Subcutaneous adipose tissue (tissue), 4 donors: ENCODE data around the gene PLA2G2F. TPM values are rescaled to one million over a fixed set of nuclear protein-coding genes. Genes with fewer than 3 reads are reported as not detected.

Experiments
- CTCF ChIP-seq: fragments of 450-650 bp; IDR thresholded peaks from one replicate; pipeline ENCODE4 v1.5.1; 2016; ENCODE audit warnings: low read depth, mild to moderate bottlenecking, control low read depth, antibody characterized with exemption, moderate library complexity
- total RNA-seq, 4 donors: library from RNA; depleted of rRNA; stranded (reverse); fragments of >200 nt; gene quantifications; one replicate each; pipeline ENCODE4 v1.1.0, GENCODE V29; 2016

The PLA2G2F gene
- total RNA-seq, 4 donors from 2014 or later: not detected

GRCh38 chr1:20096840-20097447 lies 42.2 kb upstream of the PLA2G2F start:
- no peak for TF ChIP-seq CTCF

DNA sequence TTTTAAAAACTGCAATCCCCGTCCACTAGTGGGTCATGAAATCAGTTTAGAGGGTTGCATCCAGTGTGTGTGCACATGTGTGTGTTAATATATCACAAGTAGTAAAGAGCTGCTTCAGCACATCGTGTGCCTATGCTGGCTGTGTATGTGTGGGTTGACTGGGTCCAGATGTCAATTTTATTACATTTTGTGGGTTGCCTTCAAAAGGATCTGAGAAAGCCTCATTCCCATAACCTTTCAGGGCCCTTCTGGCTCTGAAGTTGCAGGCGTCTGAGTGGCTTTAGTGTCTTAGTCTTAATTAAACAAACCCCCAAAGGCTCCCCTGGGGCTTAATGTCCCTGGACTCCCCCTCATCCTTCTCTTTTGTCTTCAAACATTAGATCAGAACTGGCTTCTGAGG lies 39.6 kb upstream of the PLA2G2F start:
- no peak for TF ChIP-seq CTCF

- no peak for TF ChIP-seq CTCF
Observed at GRCh38 chr1:20100632-20101355, 38.3 kb upstream of the PLA2G2F start.

DNA sequence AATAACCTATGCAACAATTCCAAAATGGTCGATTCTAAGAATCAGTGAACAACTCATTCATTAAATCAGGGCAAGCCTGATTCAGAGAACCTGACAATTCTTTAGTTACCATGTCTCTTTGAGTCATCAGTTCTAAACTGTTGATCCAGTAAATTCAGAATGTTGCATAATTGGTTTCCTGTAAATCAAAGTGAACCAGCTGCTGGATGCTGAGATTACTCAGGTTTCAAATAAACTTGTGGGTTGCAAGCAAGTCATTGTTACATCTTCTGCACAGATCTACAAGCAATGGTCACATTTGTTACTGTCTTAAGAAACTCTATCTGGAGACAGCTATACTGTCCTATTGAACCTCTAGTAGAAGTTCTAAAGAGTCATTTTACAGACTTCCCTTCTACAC lies 36.2 kb upstream of the PLA2G2F start:
- no peak for TF ChIP-seq CTCF

GRCh38 chr1:20105856-20106255 lies 33.3 kb upstream of the PLA2G2F start:
- no peak for TF ChIP-seq CTCF

DNA sequence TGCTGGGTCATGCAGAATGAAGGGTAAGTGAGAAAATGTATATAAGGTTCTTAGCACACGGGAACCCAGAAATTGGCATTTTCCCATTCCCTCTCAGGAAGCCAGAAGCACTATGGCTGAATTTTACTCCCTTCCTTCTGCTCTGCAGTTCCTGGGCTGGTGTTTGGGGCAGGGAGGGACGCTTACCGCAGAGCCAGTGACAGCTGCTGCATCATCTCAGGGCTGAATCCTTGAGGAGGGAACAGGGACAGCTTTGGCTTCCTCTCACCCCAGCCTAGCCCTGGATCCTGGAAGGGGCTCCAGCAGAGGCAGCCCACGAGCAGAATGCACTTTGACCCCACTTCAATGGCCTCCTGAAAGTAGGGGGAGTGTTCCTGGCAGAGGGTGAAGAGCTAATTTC lies 31.8 kb upstream of the PLA2G2F start:
- no peak for TF ChIP-seq CTCF

DNA sequence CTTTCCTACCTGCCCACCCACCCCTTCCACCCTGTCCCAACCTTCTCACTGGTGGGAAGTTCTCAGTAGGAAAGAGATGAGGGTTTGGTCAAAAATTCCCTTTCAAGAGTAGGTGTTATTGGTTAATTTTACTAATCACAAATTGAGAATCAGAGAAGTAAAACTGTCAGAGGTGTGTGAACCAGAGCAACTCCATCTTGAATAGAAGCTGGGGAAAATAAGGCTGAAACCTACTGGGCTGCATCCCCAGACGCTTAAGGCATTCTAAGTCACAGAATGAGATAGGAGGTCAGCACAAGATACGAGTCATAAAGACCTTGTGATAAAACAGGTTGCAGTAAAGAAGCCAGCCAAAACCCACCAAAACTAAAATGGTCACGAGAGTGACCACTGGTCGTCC lies 31.3 kb upstream of the PLA2G2F start:
- no peak for TF ChIP-seq CTCF
